ENCODE measurements around the gene VTI1B.

VTI1B gene

DNA sequence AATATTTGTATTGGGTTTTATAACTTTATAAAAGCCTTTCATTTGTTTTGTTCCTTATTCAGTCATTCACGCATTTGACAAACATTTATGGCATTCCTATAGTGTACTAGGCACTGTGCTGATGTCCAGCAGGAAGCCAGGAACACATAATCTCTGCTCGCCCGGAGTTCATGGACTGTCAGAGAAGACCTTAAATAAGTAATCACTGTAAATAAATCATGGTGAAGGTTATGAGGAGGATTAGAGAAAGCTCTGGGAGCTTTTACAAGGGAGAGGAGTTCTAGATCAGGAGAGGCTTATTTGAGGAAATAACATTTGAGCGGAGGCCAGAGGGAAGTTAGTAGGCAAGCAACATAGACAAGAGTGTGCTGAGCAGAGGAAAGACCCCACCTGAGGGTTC is 22.6 kb upstream of the VTI1B start:
- DNase-seq (ENCODE audit: low spot score): no peak
- TF ChIP-seq, protein P1, sequence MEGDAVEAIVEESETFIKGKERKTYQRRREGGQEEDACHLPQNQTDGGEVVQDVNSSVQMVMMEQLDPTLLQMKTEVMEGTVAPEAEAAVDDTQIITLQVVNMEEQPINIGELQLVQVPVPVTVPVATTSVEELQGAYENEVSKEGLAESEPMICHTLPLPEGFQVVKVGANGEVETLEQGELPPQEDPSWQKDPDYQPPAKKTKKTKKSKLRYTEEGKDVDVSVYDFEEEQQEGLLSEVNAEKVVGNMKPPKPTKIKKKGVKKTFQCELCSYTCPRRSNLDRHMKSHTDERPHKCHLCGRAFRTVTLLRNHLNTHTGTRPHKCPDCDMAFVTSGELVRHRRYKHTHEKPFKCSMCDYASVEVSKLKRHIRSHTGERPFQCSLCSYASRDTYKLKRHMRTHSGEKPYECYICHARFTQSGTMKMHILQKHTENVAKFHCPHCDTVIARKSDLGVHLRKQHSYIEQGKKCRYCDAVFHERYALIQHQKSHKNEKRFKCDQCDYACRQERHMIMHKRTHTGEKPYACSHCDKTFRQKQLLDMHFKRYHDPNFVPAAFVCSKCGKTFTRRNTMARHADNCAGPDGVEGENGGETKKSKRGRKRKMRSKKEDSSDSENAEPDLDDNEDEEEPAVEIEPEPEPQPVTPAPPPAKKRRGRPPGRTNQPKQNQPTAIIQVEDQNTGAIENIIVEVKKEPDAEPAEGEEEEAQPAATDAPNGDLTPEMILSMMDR (IDR thresholded peaks at IDR 0.05; ENCODE audit: extremely low read depth, insufficient read depth, missing control alignments): no peak
- in situ Hi-C loops (cut with MboI; ENCODE audit: low pct_unique_long_range_greater_than_20kb, low sequenced_read_pairs, unreplicated experiment): no loop called here

DNA sequence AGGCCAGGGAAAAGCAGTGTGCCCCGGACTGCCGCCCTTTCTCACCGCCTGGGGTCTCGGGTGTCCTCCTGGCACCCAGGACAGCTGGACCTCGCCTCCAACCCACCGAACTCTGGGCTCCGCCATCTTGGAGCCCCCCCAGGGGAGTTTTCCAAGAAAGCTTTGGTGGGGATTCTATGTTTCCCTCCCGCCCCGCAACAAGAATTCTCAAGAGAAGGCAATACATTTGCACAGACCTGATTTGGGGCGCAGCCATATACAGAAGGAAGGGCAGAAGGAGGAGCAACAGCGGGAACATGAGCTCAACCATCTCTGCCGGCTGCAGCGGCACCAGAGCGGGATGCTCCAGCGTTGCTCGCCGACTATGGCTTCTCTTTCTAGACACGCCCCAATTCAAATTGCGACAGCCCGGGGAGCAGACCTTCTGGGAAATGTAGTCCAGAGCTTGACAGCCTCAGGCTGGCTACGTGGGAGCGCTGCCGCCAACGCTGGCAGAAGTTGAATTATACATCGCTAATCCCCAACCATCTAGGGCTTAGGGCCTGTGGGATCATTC is 21.0 kb upstream of the VTI1B start, which contains the start of gene RDH11:
RDH11 (minus strand) TSS at position 371 of the 556 bp plus-strand sequence; CDS start at position 310, 61 bp downstream.
- DNase-seq (ENCODE audit: low spot score): peak; percentile 81
- in situ Hi-C loops (cut with MboI; ENCODE audit: low pct_unique_long_range_greater_than_20kb, low sequenced_read_pairs, unreplicated experiment): no loop called here
- TF ChIP-seq, protein P1 (IDR thresholded peaks at IDR 0.05; ENCODE audit: extremely low read depth, insufficient read depth, missing control alignments): no peak

DNA sequence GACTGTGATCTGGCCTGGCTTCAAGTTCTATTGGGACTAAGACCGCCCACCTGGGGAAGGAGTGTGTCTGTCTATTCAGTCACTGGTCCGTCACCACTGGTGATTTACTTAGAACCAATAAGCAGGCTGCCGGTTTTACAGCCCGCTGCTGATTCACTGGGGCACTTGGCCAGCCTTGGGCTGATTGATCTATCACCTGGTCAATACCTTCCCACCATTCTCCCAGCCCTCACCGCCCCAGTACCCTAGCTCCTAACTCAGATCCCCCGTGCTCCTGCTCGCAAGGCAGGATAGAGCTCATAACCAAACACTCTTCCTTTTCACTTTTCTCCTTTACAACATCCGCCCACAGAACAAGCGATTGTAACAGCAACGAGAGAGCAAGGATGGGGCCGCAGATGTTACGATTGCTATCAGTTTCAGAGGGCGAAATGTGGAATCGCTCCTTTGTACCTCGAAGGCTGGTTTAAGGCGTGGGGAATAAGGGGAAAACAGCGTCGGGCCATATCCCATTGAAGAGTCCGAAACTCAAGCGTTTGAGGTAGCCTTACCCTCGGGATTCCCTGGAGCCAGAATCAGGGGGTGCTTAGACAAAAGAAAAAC is 20.5 kb upstream of the VTI1B start:
- TF ChIP-seq, protein P1 (IDR thresholded peaks at IDR 0.05; ENCODE audit: extremely low read depth, insufficient read depth, missing control alignments): no peak
- in situ Hi-C loops (cut with MboI; ENCODE audit: low pct_unique_long_range_greater_than_20kb, low sequenced_read_pairs, unreplicated experiment): no loop called here
- peak; percentile 88 for DNase-seq (ENCODE audit: low spot score)

DNA sequence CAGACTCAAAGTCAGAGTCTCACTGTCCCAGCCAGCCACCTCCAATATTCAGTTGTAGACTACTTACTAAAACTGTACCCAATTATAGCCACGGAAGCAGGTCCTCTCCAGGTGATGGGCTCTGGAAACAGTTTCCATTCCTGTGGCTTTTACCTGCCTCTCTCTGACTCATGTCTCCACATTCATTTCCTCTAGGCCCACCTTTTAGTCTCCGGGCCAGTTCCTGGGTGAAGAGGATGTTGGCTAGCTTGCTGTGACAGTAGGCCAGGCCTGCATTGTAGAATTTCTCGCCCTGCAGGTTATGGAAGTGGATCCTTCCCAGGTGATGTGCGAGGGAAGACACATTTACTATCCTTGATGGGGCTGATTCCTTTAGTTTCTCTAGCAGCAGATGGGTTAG is 15.6 kb upstream of the VTI1B start:
- in situ Hi-C loops (cut with MboI; ENCODE audit: low pct_unique_long_range_greater_than_20kb, low sequenced_read_pairs, unreplicated experiment): no loop called here

DNA sequence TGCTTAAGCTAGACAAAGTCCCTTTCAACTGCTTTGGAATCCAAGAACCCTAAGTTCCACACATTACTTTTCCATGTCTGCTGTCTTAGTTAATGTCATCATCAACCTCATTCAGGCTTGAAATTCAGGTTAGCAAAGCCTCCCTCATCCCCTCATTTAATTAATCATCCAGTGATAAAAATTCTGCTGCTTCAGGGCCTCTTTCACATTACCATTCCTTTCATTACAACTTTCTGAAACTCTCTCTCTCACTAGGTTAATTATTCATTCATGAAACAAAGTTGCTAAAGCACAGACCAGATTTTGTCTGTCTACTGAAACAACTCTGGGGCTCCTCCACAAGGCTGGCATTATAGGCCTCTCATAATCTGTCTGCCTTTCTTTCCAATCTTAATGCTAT is 9.4 kb upstream of the VTI1B start:
- in situ Hi-C loops (cut with MboI; ENCODE audit: low pct_unique_long_range_greater_than_20kb, low sequenced_read_pairs, unreplicated experiment): no loop called here
- TF ChIP-seq, protein P1 (IDR thresholded peaks at IDR 0.05; ENCODE audit: extremely low read depth, insufficient read depth, missing control alignments): no peak
- DNase-seq (ENCODE audit: low spot score): no peak

More for the DNA sequence above, 15.6 kb upstream of the VTI1B start:
- no peak for DNase-seq (ENCODE audit: low spot score)
- TF ChIP-seq, protein P1 (IDR thresholded peaks at IDR 0.05; ENCODE audit: extremely low read depth, insufficient read depth, missing control alignments): no peak

DNA sequence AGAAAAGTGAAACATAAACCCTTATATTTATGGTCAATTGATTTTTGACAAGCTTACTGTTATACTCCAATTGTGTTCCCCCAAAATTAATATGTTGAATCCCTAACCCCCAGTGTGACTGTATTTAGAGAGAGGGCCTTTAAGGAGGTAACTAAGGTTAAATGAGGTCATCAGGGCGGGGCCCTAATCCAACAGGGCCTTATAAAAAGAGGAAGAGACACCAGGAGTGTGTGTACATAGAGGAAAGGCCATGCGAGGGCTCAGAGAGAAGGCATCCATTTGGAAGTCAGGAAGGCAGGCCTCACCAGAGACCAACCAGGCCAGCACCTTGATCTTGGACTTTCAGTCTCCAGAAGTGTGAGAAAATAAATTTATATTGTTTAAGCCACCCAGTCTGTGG is 6.5 kb upstream of the VTI1B start:
- DNase-seq (ENCODE audit: low spot score): no peak
- in situ Hi-C loops (cut with MboI; ENCODE audit: low pct_unique_long_range_greater_than_20kb, low sequenced_read_pairs, unreplicated experiment): no loop called here
- TF ChIP-seq, protein P1 (IDR thresholded peaks at IDR 0.05; ENCODE audit: extremely low read depth, insufficient read depth, missing control alignments): no peak

All from GM13977 (cell line).